ENCODE data around the gene RELA. TPM values are rescaled to one million over a fixed set of nuclear protein-coding genes. Genes with fewer than 3 reads are reported as not detected.
A peak's percentile ranks its signal among the peaks of the same experiment; 100 is the strongest.

Gene RELA
- total RNA-seq, 1 donor from 2014 or later, result 119 TPM

- ATAC-seq (ENCODE audit: low read depth) (no peak), DNase-seq (no peak)
- no peak overlapping the region for H3K27ac Mint-ChIP-seq
- peaks cover 74% of the 10 kb centered on the region for H3K36me3 Mint-ChIP-seq (ENCODE audit: low read depth)
- H3K4me3 Mint-ChIP-seq, result no peak overlapping the region
- TF ChIP-seq, protein P1, sequence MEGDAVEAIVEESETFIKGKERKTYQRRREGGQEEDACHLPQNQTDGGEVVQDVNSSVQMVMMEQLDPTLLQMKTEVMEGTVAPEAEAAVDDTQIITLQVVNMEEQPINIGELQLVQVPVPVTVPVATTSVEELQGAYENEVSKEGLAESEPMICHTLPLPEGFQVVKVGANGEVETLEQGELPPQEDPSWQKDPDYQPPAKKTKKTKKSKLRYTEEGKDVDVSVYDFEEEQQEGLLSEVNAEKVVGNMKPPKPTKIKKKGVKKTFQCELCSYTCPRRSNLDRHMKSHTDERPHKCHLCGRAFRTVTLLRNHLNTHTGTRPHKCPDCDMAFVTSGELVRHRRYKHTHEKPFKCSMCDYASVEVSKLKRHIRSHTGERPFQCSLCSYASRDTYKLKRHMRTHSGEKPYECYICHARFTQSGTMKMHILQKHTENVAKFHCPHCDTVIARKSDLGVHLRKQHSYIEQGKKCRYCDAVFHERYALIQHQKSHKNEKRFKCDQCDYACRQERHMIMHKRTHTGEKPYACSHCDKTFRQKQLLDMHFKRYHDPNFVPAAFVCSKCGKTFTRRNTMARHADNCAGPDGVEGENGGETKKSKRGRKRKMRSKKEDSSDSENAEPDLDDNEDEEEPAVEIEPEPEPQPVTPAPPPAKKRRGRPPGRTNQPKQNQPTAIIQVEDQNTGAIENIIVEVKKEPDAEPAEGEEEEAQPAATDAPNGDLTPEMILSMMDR (IDR thresholded peaks at IDR 0.05), result no peak
- H3K4me1 Mint-ChIP-seq, result peaks cover 32% of the 10 kb centered on the region
- ChIA-PET CTCF (no interaction called here), POLR2A (interaction anchor here (1.1 to 8.5 kb wide), 3 partner anchors 21 to 239 kb away, joined by 3 to 108 read pairs (median 3); partner anchors contain the start of genes CFL1, RELA and SIPA1)
- H3K9me3 Mint-ChIP-seq, result no peaks in the 10 kb centered on the region
- intact Hi-C loops (cut with micrococcal nuclease), result loop anchor here (5.0 kb wide), 1 partner anchor 729 kb away; the partner anchor contains the start of genes B4GAT1 and BRMS1
- H3K27me3 Mint-ChIP-seq, result no peaks in the 10 kb centered on the region
These were observed 44.0 kb downstream of the RELA start for GRCh38 chr11:65618763-65619162.

DNA sequence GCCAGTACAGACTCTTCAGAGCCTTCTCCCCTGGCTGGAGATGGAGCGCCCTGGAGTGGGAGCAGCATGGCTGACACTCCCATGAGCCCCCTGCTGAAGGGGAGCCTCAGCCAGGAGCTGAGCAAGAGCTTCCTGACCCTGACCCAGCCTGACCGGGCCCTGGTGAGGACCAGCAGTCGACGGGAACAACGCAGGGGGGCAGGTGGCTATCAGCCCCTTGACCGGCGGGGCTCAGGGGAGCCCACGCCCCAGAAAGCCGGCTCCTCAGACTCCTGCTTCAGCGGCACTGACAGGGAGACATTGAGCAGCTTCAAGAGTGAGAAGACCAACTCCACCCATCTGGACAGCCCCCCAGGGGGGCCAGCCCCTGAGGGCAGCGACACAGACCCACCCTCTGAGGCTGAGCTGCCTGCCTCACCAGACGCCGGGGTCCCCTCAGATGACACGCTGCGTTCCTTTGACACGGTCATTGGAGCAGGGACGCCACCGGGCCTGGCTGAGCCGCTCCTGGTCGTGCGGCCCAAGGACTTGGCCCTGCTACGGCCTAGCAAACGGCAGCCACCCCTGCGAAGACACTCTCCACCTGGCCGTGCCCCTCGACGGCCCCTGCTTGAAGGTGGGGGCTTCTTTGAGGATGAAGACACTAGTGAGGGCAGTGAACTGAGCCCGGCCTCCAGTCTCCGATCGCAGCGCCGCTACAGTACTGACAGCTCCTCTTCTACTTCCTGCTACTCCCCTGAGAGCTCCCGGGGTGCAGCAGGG lies 44.5 kb downstream of the RELA start:
- no peak overlapping the region for H3K27ac Mint-ChIP-seq
- DNase-seq (no peak), ATAC-seq (ENCODE audit: low read depth) (no peak)
- no peaks in the 10 kb centered on the region for H3K27me3 Mint-ChIP-seq
- H3K4me3 Mint-ChIP-seq, result no peak overlapping the region
- H3K9me3 Mint-ChIP-seq, result no peaks in the 10 kb centered on the region
- POLR2A ChIA-PET, result interaction anchor here (0.5 to 8.5 kb wide), 5 partner anchors 21 to 240 kb away, joined by 3 to 108 read pairs (median 4); partner anchors contain the start of genes CFL1, KAT5, RELA and SIPA1
- intact Hi-C loops (cut with micrococcal nuclease), result loop anchor here (5.0 kb wide), 1 partner anchor 729 kb away; the partner anchor contains the start of genes B4GAT1 and BRMS1
- TF ChIP-seq, protein P1 (IDR thresholded peaks at IDR 0.05), result no peak
- peaks cover 69% of the 10 kb centered on the region for H3K36me3 Mint-ChIP-seq (ENCODE audit: low read depth)
- CTCF ChIA-PET, result no interaction called here
- H3K4me1 Mint-ChIP-seq, result peaks cover 34% of the 10 kb centered on the region

GRCh38 chr11:65617136-65617850 lies 45.4 kb downstream of the RELA start:
- ChIA-PET POLR2A (interaction anchor here (0.5 to 8.5 kb wide), 5 partner anchors 22 to 190 kb away, joined by 4 to 108 read pairs (median 7); partner anchors contain the start of genes KAT5 and SIPA1), CTCF (interaction anchor here (0.9 to 1.1 kb wide), 2 partner anchors 8 to 24 kb away, joined by 3 to 5 read pairs; no protein-coding TSS in a partner anchor)
- Mint-ChIP-seq H3K9me3 (no peaks in the 10 kb centered on the region), H3K27ac (peak overlapping the region; percentile 85), H3K36me3 (ENCODE audit: low read depth) (peaks cover 64% of the 10 kb centered on the region), H3K4me3 (peak overlapping the region; percentile 92), H3K27me3 (no peaks in the 10 kb centered on the region), H3K4me1 (peaks cover 42% of the 10 kb centered on the region)
- intact Hi-C loops (cut with micrococcal nuclease), result loop anchor here (5.0 kb wide), 1 partner anchor 730 kb away; the partner anchor contains the start of genes B4GAT1 and BRMS1
- TF ChIP-seq, protein P1 (IDR thresholded peaks at IDR 0.05), result no peak
- no peak for DNase-seq
- no peak for ATAC-seq (ENCODE audit: low read depth)

DNA sequence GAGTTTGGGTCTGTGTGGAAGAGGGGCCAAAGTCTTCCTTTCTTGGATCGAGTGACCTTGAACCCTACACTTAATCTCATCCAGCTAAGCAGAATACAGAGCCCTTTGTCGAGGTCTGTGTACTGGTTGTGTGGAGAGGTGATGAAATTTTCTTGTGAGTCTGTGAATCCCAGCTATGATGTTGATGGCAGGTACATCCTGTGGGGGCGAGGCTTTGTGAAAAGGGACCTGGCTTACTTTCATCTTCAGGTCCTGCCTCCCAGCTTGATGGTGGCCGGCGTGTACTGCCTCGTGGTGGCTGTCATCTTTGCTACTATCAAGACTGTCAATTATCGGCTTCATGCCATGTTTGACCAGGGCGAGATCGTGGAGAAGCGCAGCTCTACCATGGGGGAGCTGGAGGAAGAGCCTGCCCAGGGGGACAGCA lies 46.1 kb downstream of the RELA start:
- intact Hi-C loops (cut with micrococcal nuclease), result loop anchor here (5.0 kb wide), 1 partner anchor 731 kb away; the partner anchor contains the start of genes B4GAT1 and BRMS1
- peaks cover 47% of the 10 kb centered on the region for H3K4me1 Mint-ChIP-seq
- ChIA-PET POLR2A (interaction anchor here (2.0 to 8.5 kb wide), 5 partner anchors 23 to 96 kb away, joined by 5 to 108 read pairs (median 60); partner anchors contain the start of genes EHBP1L1, FAM89B, KAT5 and SIPA1), CTCF (interaction anchor here (0.9 to 1.1 kb wide), 2 partner anchors 9 to 23 kb away, joined by 3 to 5 read pairs; no protein-coding TSS in a partner anchor)
- peak overlapping the region; percentile 92 for H3K4me3 Mint-ChIP-seq
- TF ChIP-seq, protein P1 (IDR thresholded peaks at IDR 0.05), result no peak
- ATAC-seq (ENCODE audit: low read depth) (no peak), DNase-seq (no peak)
- no peaks in the 10 kb centered on the region for H3K9me3 Mint-ChIP-seq
- H3K27ac Mint-ChIP-seq, result peak overlapping the region; percentile 85
- no peaks in the 10 kb centered on the region for H3K27me3 Mint-ChIP-seq
- peaks cover 62% of the 10 kb centered on the region for H3K36me3 Mint-ChIP-seq (ENCODE audit: low read depth)
